RWPE2 (cell line): ENCODE measurements around the gene ANKRD40CL.

Experiments
- ATAC-seq: fragments of 200-7000 bp; cut with Tn5 transposase; 3 replicates; pipeline ENCODE4 v1.9.1; 2021; ENCODE audit warnings: low read depth
- DNase-seq: peaks from one replicate; pipeline ENCODE4 v3.0.0-alpha.2; 2020; ENCODE audit warnings: low spot score
- H3K27ac ChIP-seq: fragments of 450-650 bp; 2 replicates; pipeline ENCODE4 v1.5.1; 2017; ENCODE audit warnings: mild to moderate bottlenecking; ENCODE audit not compliant: poor library complexity, severe bottlenecking
- H3K27me3 ChIP-seq: fragments of 250-450 bp; sonication (Bioruptor Pico); 2 replicates; pipeline ENCODE4 v1.5.1; 2021; ENCODE audit warnings: mild to moderate bottlenecking, moderate library complexity; ENCODE audit not compliant: insufficient read depth, poor library complexity, severe bottlenecking
- H3K36me3 ChIP-seq: fragments of 250-450 bp; sonication (Bioruptor Pico); 2 replicates; pipeline ENCODE4 v1.5.1; 2020; ENCODE audit warnings: low read depth, mild to moderate bottlenecking, moderate library complexity
- H3K4me1 ChIP-seq: fragments of 250-450 bp; sonication (Bioruptor Pico); 2 replicates; pipeline ENCODE4 v1.5.1; 2021; ENCODE audit warnings: mild to moderate bottlenecking, moderate library complexity; ENCODE audit not compliant: insufficient read depth, poor library complexity, severe bottlenecking
- H3K4me3 ChIP-seq: fragments of 250-450 bp; sonication (Bioruptor Pico); 2 replicates; pipeline ENCODE4 v1.5.1; 2021; ENCODE audit warnings: mild to moderate bottlenecking, moderate library complexity; ENCODE audit not compliant: severe bottlenecking
- H3K9me3 ChIP-seq: fragments of 250-450 bp; sonication (Bioruptor Pico); 2 replicates; pipeline ENCODE4 v1.5.1; 2021; ENCODE audit warnings: mild to moderate bottlenecking, moderate library complexity; ENCODE audit not compliant: severe bottlenecking
- TF ChIP-seq, protein P1 (sequence below): fragments of 450-650 bp; IDR thresholded peaks from one replicate; pipeline ENCODE4 v1.5.1; 2017; ENCODE audit warnings: mild to moderate bottlenecking, moderate library complexity; ENCODE audit not compliant: poor library complexity, severe bottlenecking

ANKRD40CL gene

GRCh38 chr17:50739098-50739497 lies 28.2 kb downstream of the ANKRD40CL start:
- TF ChIP-seq, protein P1, sequence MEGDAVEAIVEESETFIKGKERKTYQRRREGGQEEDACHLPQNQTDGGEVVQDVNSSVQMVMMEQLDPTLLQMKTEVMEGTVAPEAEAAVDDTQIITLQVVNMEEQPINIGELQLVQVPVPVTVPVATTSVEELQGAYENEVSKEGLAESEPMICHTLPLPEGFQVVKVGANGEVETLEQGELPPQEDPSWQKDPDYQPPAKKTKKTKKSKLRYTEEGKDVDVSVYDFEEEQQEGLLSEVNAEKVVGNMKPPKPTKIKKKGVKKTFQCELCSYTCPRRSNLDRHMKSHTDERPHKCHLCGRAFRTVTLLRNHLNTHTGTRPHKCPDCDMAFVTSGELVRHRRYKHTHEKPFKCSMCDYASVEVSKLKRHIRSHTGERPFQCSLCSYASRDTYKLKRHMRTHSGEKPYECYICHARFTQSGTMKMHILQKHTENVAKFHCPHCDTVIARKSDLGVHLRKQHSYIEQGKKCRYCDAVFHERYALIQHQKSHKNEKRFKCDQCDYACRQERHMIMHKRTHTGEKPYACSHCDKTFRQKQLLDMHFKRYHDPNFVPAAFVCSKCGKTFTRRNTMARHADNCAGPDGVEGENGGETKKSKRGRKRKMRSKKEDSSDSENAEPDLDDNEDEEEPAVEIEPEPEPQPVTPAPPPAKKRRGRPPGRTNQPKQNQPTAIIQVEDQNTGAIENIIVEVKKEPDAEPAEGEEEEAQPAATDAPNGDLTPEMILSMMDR = no peak
- H3K9me3 ChIP-seq = no peaks in the 10 kb centered on the region
- no peaks in the 10 kb centered on the region for H3K27me3 ChIP-seq
- H3K36me3 ChIP-seq = peaks cover 86% of the 10 kb centered on the region
- DNase-seq (no peak), ATAC-seq (no peak)
- H3K27ac ChIP-seq = no peak overlapping the region
- no peaks in the 10 kb centered on the region for H3K4me1 ChIP-seq
- no peak overlapping the region for H3K4me3 ChIP-seq

DNA sequence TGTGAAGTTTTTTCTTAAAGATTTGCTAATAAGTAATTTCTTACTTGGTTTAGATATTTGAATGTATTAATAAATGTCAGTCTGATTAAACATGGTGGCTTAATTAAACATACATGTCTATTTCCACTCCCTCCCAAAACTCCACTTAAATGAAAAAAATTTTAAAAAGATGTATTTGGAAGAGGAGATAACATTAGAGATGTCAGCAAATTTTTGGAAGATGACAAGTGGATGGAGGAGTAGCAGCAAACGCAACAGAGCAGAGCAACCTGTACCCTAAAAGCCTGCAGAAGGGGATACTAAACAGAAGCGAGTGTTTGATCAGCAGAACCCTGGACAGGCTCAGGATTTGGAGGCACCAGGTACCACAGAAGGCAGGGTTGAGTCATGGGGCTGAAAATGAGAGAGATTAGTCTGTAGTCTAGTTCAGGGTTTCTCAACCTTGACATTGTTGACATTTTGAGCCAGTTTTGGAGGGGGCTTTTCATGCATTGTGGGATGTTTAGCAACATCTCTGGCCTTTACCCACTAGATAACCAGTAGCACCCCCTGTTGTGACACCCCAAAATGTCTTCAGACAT lies 30.1 kb downstream of the ANKRD40CL start:
- TF ChIP-seq, protein P1 = no peak
- DNase-seq (no peak), ATAC-seq (0 out of 3 replicates have a peak, but pooled peaks have one; percentile 14)
- Histone ChIP-seq H3K9me3 (no peaks in the 10 kb centered on the region), H3K4me1 (no peaks in the 10 kb centered on the region), H3K27me3 (no peaks in the 10 kb centered on the region), H3K4me3 (no peak overlapping the region), H3K36me3 (peaks cover 67% of the 10 kb centered on the region), H3K27ac (no peak overlapping the region)

- Histone ChIP-seq H3K36me3 (peaks cover 48% of the 10 kb centered on the region), H3K27me3 (no peaks in the 10 kb centered on the region), H3K4me3 (no peak overlapping the region), H3K4me1 (no peaks in the 10 kb centered on the region), H3K9me3 (no peaks in the 10 kb centered on the region), H3K27ac (no peak overlapping the region)
- TF ChIP-seq, protein P1 = no peak
- ATAC-seq = no peak
- DNase-seq = no peak
These were observed 32.0 kb downstream of the ANKRD40CL start for GRCh38 chr17:50735287-50735686.

- ATAC-seq = 0 out of 3 replicates have a peak, but pooled peaks have one; percentile 29
- TF ChIP-seq, protein P1 = no peak
- Histone ChIP-seq H3K27me3 (no peaks in the 10 kb centered on the region), H3K36me3 (peaks cover 28% of the 10 kb centered on the region), H3K4me1 (no peaks in the 10 kb centered on the region), H3K27ac (no peak overlapping the region), H3K4me3 (no peak overlapping the region), H3K9me3 (no peaks in the 10 kb centered on the region)
- DNase-seq = no peak
These were observed 35.5 kb downstream of the ANKRD40CL start for GRCh38 chr17:50731575-50732460.
